HG03025 (cell line): Measurements from ENCODE around the gene KRI1.

Source experiments
- ATAC-seq: cut with Tn5 transposase; IDR thresholded peaks from one replicate; pipeline ENCODE4 v1.9.1; 2021; ENCODE audit warnings: mild to moderate bottlenecking, moderate library complexity; ENCODE audit not compliant: unreplicated experiment, low FRiP score

The KRI1 gene

GRCh38 chr19:10521461-10522171, 44.2 kb downstream of the KRI1 start:
- ATAC-seq = no peak

- no peak for ATAC-seq
Measured at GRCh38 chr19:10520652-10521318, 45.0 kb downstream of the KRI1 start.

GRCh38 chr19:10519421-10519820, 46.4 kb downstream of the KRI1 start:
- no peak for ATAC-seq

- ATAC-seq = no peak
Measured at GRCh38 chr19:10518444-10519361, 47.1 kb downstream of the KRI1 start.

GRCh38 chr19:10517760-10518443, 47.9 kb downstream of the KRI1 start:
- ATAC-seq = no peak

GRCh38 chr19:10517361-10517759, 48.5 kb downstream of the KRI1 start, which contains the start of gene S1PR5:
S1PR5 (minus strand) TSS chr19:10517447; CDS start chr19:10515011, 2,436 bp downstream.
- no peak for ATAC-seq

- no peak for ATAC-seq
Measured at GRCh38 chr19:10516671-10517286, 49.0 kb downstream of the KRI1 start.

- no peak for ATAC-seq
Measured at GRCh38 chr19:10516064-10516385, 49.8 kb downstream of the KRI1 start.

GRCh38 chr19:10514211-10515145, 51.3 kb downstream of the KRI1 start:
- ATAC-seq = no peak

GRCh38 chr19:10513223-10513622, 52.6 kb downstream of the KRI1 start:
- no peak for ATAC-seq

GRCh38 chr19:10510301-10510802, 55.5 kb downstream of the KRI1 start:
- no peak for ATAC-seq

GRCh38 chr19:10508707-10509106, 57.1 kb downstream of the KRI1 start:
- no peak for ATAC-seq

GRCh38 chr19:10508036-10508435, 57.8 kb downstream of the KRI1 start:
- ATAC-seq = no peak

- ATAC-seq = no peak
Measured at GRCh38 chr19:10505583-10506229, 60.1 kb downstream of the KRI1 start.
